SK-N-SH treated with all-trans-retinoic acid at 6 μM for 48 hours (cell line): ENCODE data around the gene STK35.

ENCODE experiments used
- ATAC-seq: fragments of 200-7000 bp; cut with Tn5 transposase; 3 replicates; pipeline ENCODE4 v1.9.1; 2020; ENCODE audit warnings: mild to moderate bottlenecking, moderate library complexity
- ARNTL ChIP-seq: fragments of 450-650 bp; formaldehyde crosslinking; IDR thresholded peaks from 2 replicates; pipeline ENCODE4 v1.5.0; 2020; ENCODE audit warnings: low read depth, mild to moderate bottlenecking, moderate library complexity, borderline replicate concordance
- BACH2 ChIP-seq: fragments of 250-450 bp; sonication (Bioruptor Pico); IDR thresholded peaks from 2 replicates; pipeline ENCODE4 v1.9.0; 2021; ENCODE audit warnings: mild to moderate bottlenecking, borderline replicate concordance
- CREB5 ChIP-seq: fragments of 250-450 bp; sonication (Bioruptor Pico); IDR thresholded peaks from 2 replicates; pipeline ENCODE4 v1.5.1; 2020; ENCODE audit warnings: low read depth, mild to moderate bottlenecking, moderate library complexity
- CSDC2 ChIP-seq: fragments of 250-450 bp; sonication (Bioruptor Pico); IDR thresholded peaks from 2 replicates; pipeline ENCODE4 v1.5.0; 2020; ENCODE audit warnings: mild to moderate bottlenecking, moderate library complexity
- CSRNP3 ChIP-seq: fragments of 250-450 bp; sonication (Bioruptor Pico); IDR thresholded peaks from 2 replicates; pipeline ENCODE4 v1.5.1; 2021; ENCODE audit warnings: mild to moderate bottlenecking, moderate library complexity
- ESRRG ChIP-seq: fragments of 250-450 bp; sonication (Bioruptor Pico); IDR thresholded peaks from 2 replicates; pipeline ENCODE4 v1.6.1; 2021; ENCODE audit warnings: mild to moderate bottlenecking
- GLIS3 ChIP-seq: fragments of 250-450 bp; sonication (Bioruptor Pico); IDR thresholded peaks from 2 replicates; pipeline ENCODE4 v1.5.0; 2020; ENCODE audit warnings: mild to moderate bottlenecking, moderate library complexity
- ISL1 ChIP-seq: fragments of 250-450 bp; sonication (Bioruptor Pico); IDR thresholded peaks from 2 replicates; pipeline ENCODE4 v2.1.2; 2022; ENCODE audit warnings: mild to moderate bottlenecking, moderate library complexity
- OSR1 ChIP-seq: fragments of 250-450 bp; sonication (Bioruptor Pico); IDR thresholded peaks from 2 replicates; pipeline ENCODE4 v1.8.0; 2022; ENCODE audit warnings: moderate library complexity, mild to moderate bottlenecking, inconsistent platforms
- POU6F1 ChIP-seq: fragments of 250-450 bp; sonication (Bioruptor Pico); IDR thresholded peaks from 2 replicates; pipeline ENCODE4 v1.8.0; 2021; ENCODE audit warnings: low read depth, mild to moderate bottlenecking, moderate library complexity, borderline replicate concordance
- PPARA ChIP-seq: fragments of 250-450 bp; sonication (Bioruptor Pico); IDR thresholded peaks from 2 replicates; pipeline ENCODE4 v1.5.0; 2020; ENCODE audit warnings: mild to moderate bottlenecking, borderline replicate concordance
- RARB ChIP-seq: fragments of 250-450 bp; sonication (Bioruptor Pico); IDR thresholded peaks from 2 replicates; pipeline ENCODE4 v1.8.0; 2021; ENCODE audit warnings: mild to moderate bottlenecking, moderate library complexity
- SNAI2 ChIP-seq: fragments of 250-450 bp; sonication (Bioruptor Pico); IDR thresholded peaks from 2 replicates; pipeline ENCODE4 v1.5.0; 2020; ENCODE audit warnings: mild to moderate bottlenecking, moderate library complexity
- TCF4 ChIP-seq: fragments of 250-450 bp; sonication (Bioruptor Pico); IDR thresholded peaks from 2 replicates; pipeline ENCODE4 v1.8.0; 2021; ENCODE audit warnings: mild to moderate bottlenecking, moderate library complexity, borderline replicate concordance
- TOX ChIP-seq: fragments of 250-450 bp; sonication (Bioruptor Pico); IDR thresholded peaks from 2 replicates; pipeline ENCODE4 v1.8.0; 2021; ENCODE audit warnings: mild to moderate bottlenecking, moderate library complexity, borderline replicate concordance
- TSHZ2 ChIP-seq: fragments of 250-450 bp; sonication (Bioruptor Pico); IDR thresholded peaks from 2 replicates; pipeline ENCODE4 v1.5.0; 2020; ENCODE audit warnings: mild to moderate bottlenecking, moderate library complexity
- ZC3H10 ChIP-seq: fragments of 250-450 bp; sonication (Bioruptor Pico); IDR thresholded peaks from 2 replicates; pipeline ENCODE4 v1.5.1; 2021; ENCODE audit warnings: mild to moderate bottlenecking, moderate library complexity
- ZFP3 ChIP-seq: fragments of 250-450 bp; sonication (Bioruptor Pico); IDR thresholded peaks from 2 replicates; pipeline ENCODE4 v1.5.0; 2020; ENCODE audit warnings: mild to moderate bottlenecking, moderate library complexity
- ZNF565 ChIP-seq: fragments of 450-650 bp; formaldehyde crosslinking; conservative IDR thresholded peaks from 2 replicates; pipeline ENCODE4 v1.5.0; 2020; ENCODE audit warnings: low read depth, mild to moderate bottlenecking, moderate library complexity
- ZNF70 ChIP-seq: fragments of 450-650 bp; formaldehyde crosslinking; IDR thresholded peaks from 2 replicates; pipeline ENCODE4 v1.5.0; 2020; ENCODE audit warnings: mild to moderate bottlenecking, moderate library complexity

Gene STK35

GRCh38 chr20:2145376-2145775, 43.7 kb downstream of the STK35 start:
- no peak for ATAC-seq
- TF ChIP-seq OSR1 (CRISPR knock-in tag) (no peak), ESRRG (CRISPR knock-in tag) (no peak), ZC3H10 (CRISPR knock-in tag) (no peak), SNAI2 (CRISPR knock-in tag) (no peak), RARB (no peak)

- TF ChIP-seq CREB5 (CRISPR knock-in tag) (no peak), PPARA (CRISPR knock-in tag) (no peak), SNAI2 (CRISPR knock-in tag) (no peak), ZC3H10 (CRISPR knock-in tag) (no peak)
- no peak for ATAC-seq
Observed at GRCh38 chr20:2146080-2146867, 44.6 kb downstream of the STK35 start.

GRCh38 chr20:2149507-2149906, 47.9 kb downstream of the STK35 start:
- no peak for ATAC-seq
- TF ChIP-seq RARB (no peak), ARNTL (CRISPR knock-in tag) (no peak), CSRNP3 (no peak), ZNF565 (no peak)

GRCh38 chr20:2150660-2151059, 49.0 kb downstream of the STK35 start:
- ATAC-seq = no peak
- TF ChIP-seq ZC3H10 (CRISPR knock-in tag) (no peak), RARB (no peak), ISL1 (CRISPR knock-in tag) (no peak), OSR1 (CRISPR knock-in tag) (no peak), CREB5 (CRISPR knock-in tag) (no peak), TSHZ2 (CRISPR knock-in tag) (no peak), ZNF565 (no peak), POU6F1 (CRISPR knock-in tag) (no peak), TOX (CRISPR knock-in tag) (no peak), PPARA (CRISPR knock-in tag) (no peak), CSDC2 (CRISPR knock-in tag) (no peak), GLIS3 (no peak), CSRNP3 (no peak), BACH2 (no peak), TCF4 (no peak), ARNTL (CRISPR knock-in tag) (no peak), ZFP3 (CRISPR knock-in tag) (no peak), SNAI2 (CRISPR knock-in tag) (no peak), ZNF70 (CRISPR knock-in tag) (no peak)
